ENCODE data around the gene PRKG1. TPM values are rescaled to one million over a fixed set of nuclear protein-coding genes. Genes with fewer than 3 reads are reported as not detected.
A peak's percentile ranks its signal among the peaks of the same experiment; 100 is the strongest.

PRKG1 gene
- polyA plus RNA-seq, 1 donor (not counting 4 experiments of a cell fraction or from before 2014, with no cell fraction given), result 0.24 TPM

DNA sequence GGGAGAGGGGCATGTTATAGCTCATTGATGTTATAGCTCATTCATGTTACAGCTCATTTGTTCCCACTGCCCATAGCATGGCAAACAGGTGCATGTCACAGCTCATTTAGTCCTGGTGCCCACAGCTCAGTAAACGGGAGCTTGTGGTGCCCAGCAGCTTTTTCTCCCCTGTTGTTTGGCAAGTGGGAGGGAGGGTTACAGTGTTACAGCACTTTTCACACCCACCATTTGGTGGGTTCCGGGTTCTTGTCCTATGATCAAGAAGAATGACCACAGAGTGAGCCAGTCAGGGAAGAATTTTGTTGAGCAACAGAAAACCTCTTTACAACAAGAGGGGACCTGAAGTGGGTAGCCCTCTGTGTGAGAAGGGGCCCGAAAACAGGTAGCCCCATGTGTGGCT lies 787.9 kb downstream of the PRKG1 start:
- no peaks in the 10 kb centered on the region for H3K9me3 ChIP-seq (ENCODE audit: control insufficient read depth, low read depth, low read length)
- dilution Hi-C loops (cut with MboI; ENCODE audit: extremely low pct_ligation_motif_present, low sequenced_read_pairs), result no loop called here
- H3K36me3 ChIP-seq (ENCODE audit: control insufficient read depth in 2 of 2, extremely low read depth in 1 of 2, insufficient read depth in 2 of 2, low read length in 2 of 2), result no peaks in the 10 kb centered on the region
- H2AFZ ChIP-seq (ENCODE audit: control insufficient read depth, low read length), result no peak overlapping the region
- no peaks in the 10 kb centered on the region for H3K9me1 ChIP-seq (ENCODE audit: control insufficient read depth, extremely low read depth, insufficient read depth, low read length)
- no peak for FAIRE-seq
- TF ChIP-seq CTCF (optimal IDR thresholded peaks at IDR 0.05 in 1 of 3, IDR thresholded peaks at IDR 0.05 in 1 of 3, conservative IDR thresholded peaks at IDR 0.05 in 1 of 3; ENCODE audit: extremely low read depth in 1 of 3, insufficient read depth in 2 of 3, low read length in 3 of 3) (no peak), EZH2 (IDR thresholded peaks at IDR 0.05; ENCODE audit: low read length) (no peak)
- H3K79me2 ChIP-seq (ENCODE audit: control insufficient read depth, insufficient read depth, low read length), result no peaks in the 10 kb centered on the region
- no peaks in the 10 kb centered on the region for H3K27me3 ChIP-seq (ENCODE audit: control insufficient read depth, extremely low read depth, insufficient read depth, low read length)
- no peaks in the 10 kb centered on the region for H4K20me1 ChIP-seq (ENCODE audit: control insufficient read depth, extremely low read depth, insufficient read depth, low read length)
- no peak for DNase-seq (ENCODE audit: low read depth, low spot score)
- no peak overlapping the region for H3K4me3 ChIP-seq (ENCODE audit: control insufficient read depth in 2 of 3, extremely low read depth in 1 of 3, insufficient read depth in 2 of 3, low read depth in 1 of 3, low read length in 3 of 3)
- no peaks in the 10 kb centered on the region for H3K4me1 ChIP-seq (ENCODE audit: control insufficient read depth, extremely low read depth, insufficient read depth, low read length)
- H3K9ac ChIP-seq (ENCODE audit: control insufficient read depth, extremely low read depth, insufficient read depth, low read length), result no peak overlapping the region
- H3K27ac ChIP-seq (ENCODE audit: control insufficient read depth, insufficient read depth, low read length), result no peak overlapping the region
- H3K4me2 ChIP-seq (ENCODE audit: control insufficient read depth, extremely low read depth, insufficient read depth, low read depth, low read length), result no peak overlapping the region

DNA sequence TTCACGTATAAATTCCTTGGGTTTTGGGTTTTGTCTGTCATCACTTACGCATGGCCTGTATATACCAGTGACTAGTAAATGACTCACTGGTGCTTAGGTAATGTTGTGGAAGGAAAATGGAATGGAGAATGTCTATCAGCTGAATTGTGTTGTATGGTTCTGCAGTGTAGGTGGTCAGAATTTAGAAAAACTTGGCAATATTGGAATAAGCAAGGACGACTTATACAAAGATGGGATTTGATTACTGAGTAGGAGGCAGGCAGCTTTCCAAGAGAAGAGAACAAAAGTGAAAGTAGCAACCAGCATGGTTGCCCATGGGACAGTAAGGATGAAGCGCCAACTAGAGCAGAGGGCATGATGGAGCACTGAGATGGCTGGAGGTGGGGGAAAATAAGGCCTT lies 793.7 kb downstream of the PRKG1 start:
- peak overlapping the region; percentile 61 for H3K4me2 ChIP-seq (ENCODE audit: control insufficient read depth, extremely low read depth, insufficient read depth, low read depth, low read length)

More for the DNA sequence above, 793.7 kb downstream of the PRKG1 start:
- DNase-seq (ENCODE audit: low read depth, low spot score) (peak; percentile 38), FAIRE-seq (peak; percentile 76)
- Histone ChIP-seq H3K27me3 (ENCODE audit: control insufficient read depth, extremely low read depth, insufficient read depth, low read length) (no peaks in the 10 kb centered on the region), H3K79me2 (ENCODE audit: control insufficient read depth, insufficient read depth, low read length) (no peaks in the 10 kb centered on the region), H3K9me1 (ENCODE audit: control insufficient read depth, extremely low read depth, insufficient read depth, low read length) (no peaks in the 10 kb centered on the region), H3K27ac (ENCODE audit: control insufficient read depth, insufficient read depth, low read length) (peak overlapping the region; percentile 18), H3K9ac (ENCODE audit: control insufficient read depth, extremely low read depth, insufficient read depth, low read length) (no peak overlapping the region), H2AFZ (ENCODE audit: control insufficient read depth, low read length) (peak overlapping the region; percentile 70), H4K20me1 (ENCODE audit: control insufficient read depth, extremely low read depth, insufficient read depth, low read length) (no peaks in the 10 kb centered on the region), H3K4me3 (ENCODE audit: control insufficient read depth in 2 of 3, extremely low read depth in 1 of 3, insufficient read depth in 2 of 3, low read depth in 1 of 3, low read length in 3 of 3) (no peak overlapping the region), H3K36me3 (ENCODE audit: control insufficient read depth in 2 of 2, extremely low read depth in 1 of 2, insufficient read depth in 2 of 2, low read length in 2 of 2) (no peaks in the 10 kb centered on the region), H3K4me1 (ENCODE audit: control insufficient read depth, extremely low read depth, insufficient read depth, low read length) (peaks cover 10% of the 10 kb centered on the region), H3K9me3 (ENCODE audit: control insufficient read depth, low read depth, low read length) (no peaks in the 10 kb centered on the region)
- TF ChIP-seq EZH2 (IDR thresholded peaks at IDR 0.05; ENCODE audit: low read length) (no peak), CTCF (optimal IDR thresholded peaks at IDR 0.05 in 1 of 3, IDR thresholded peaks at IDR 0.05 in 1 of 3, conservative IDR thresholded peaks at IDR 0.05 in 1 of 3; ENCODE audit: extremely low read depth in 1 of 3, insufficient read depth in 2 of 3, low read length in 3 of 3) (no peak)
- dilution Hi-C loops (cut with MboI; ENCODE audit: extremely low pct_ligation_motif_present, low sequenced_read_pairs), result no loop called here

All from keratinocyte (primary cell).